SK-N-SH (cell line): ENCODE measurements around the gene SMARCC1. TPM values are rescaled to one million over a fixed set of nuclear protein-coding genes. Genes with fewer than 3 reads are reported as not detected.

Experiments used
- CTCF ChIA-PET: fragments of 300-600, 350-600 bp; formaldehyde crosslinking; extraction: SDS; loops from one replicate; lab custom pipeline; 2021; lab: Yijun Ruan, JAX
- POLR2A ChIA-PET: fragments of 350-600 bp; sonication (Branson Sonifier 250); formaldehyde crosslinking; extraction: SDS; loops from one replicate; lab custom pipeline; 2020; ENCODE audit warnings: antibody characterized with exemption, inconsistent platforms; lab: Yijun Ruan, JAX
- DNase-seq: peaks from one replicate; pipeline ENCODE4 v3.0.0; 2012
- H2AFZ ChIP-seq: fragments of 200-600 bp; sonication (generic); 2 replicates; pipeline ENCODE4 v1.8.1; 2016; ENCODE audit warnings: antibody characterized with exemption, mild to moderate bottlenecking, low read depth
- H3F3A ChIP-seq: fragments of 200-600 bp; sonication (generic); replicated peaks from 2 replicates; pipeline ENCODE3; 2016; ENCODE audit warnings: antibody characterized with exemption, mild to moderate bottlenecking; ENCODE audit not compliant: insufficient read depth
- H3K27ac ChIP-seq, 2 experiments: fragments of 200-500 bp in 1 of 2; fragments of 200-600 bp in 1 of 2; sonication (Bioruptor generic) in 1 of 2; sonication (generic), shearing (Covaris generic) in 1 of 2; 2 replicates each; pipeline versions ENCODE4 v1.5.1 to v1.6.1; 2014 to 2016; ENCODE audit warnings: low read depth in 2 of 2, inconsistent platforms in 1 of 2, low read length in 1 of 2, mild to moderate bottlenecking in 1 of 2, mixed read lengths in 1 of 2
- H3K27me3 ChIP-seq: fragments of 200-600 bp; sonication (generic), shearing (Covaris generic); 2 replicates; pipeline ENCODE4 v1.6.1; 2016; ENCODE audit warnings: mixed run types; ENCODE audit not compliant: insufficient read depth
- H3K36me3 ChIP-seq, 2 experiments: fragments of 200-500 bp in 1 of 2; fragments of 200-600 bp in 1 of 2; sonication (Bioruptor generic) in 1 of 2; sonication (generic) in 1 of 2; replicated peaks in 1 of 2; 2 replicates each; pipeline versions ENCODE3 to v1.5.1; 2014 to 2016; ENCODE audit warnings: low read length in 1 of 2, mild to moderate bottlenecking in 1 of 2; ENCODE audit not compliant: insufficient read depth in 2 of 2, control insufficient read depth in 1 of 2
- H3K4me1 ChIP-seq, 2 experiments: fragments of 200-500 bp in 1 of 2; fragments of 200-600 bp in 1 of 2; sonication (Bioruptor generic) in 1 of 2; sonication (generic), shearing (Covaris generic) in 1 of 2; 2 replicates each; pipeline versions ENCODE4 v1.5.1 to v1.6.1; 2014 to 2016; ENCODE audit warnings: low read depth in 1 of 2, low read length in 1 of 2, mixed run types in 1 of 2; ENCODE audit not compliant: insufficient read depth in 2 of 2, control insufficient read depth in 1 of 2
- H3K4me2 ChIP-seq: fragments of 200-600 bp; sonication (generic), shearing (Covaris generic); 2 replicates; pipeline ENCODE4 v1.6.1; 2017; ENCODE audit warnings: mixed run types
- H3K4me3 ChIP-seq, 2 experiments: fragments of 200-500 bp in 1 of 2; fragments of 200-600 bp in 1 of 2; sonication (Bioruptor generic) in 1 of 2; sonication (generic), shearing (Covaris generic) in 1 of 2; 2 replicates each; pipeline versions ENCODE4 v1.5.1 to v1.8.1; 2014 to 2016; ENCODE audit warnings: low read depth in 2 of 2, inconsistent platforms in 1 of 2, low read length in 1 of 2, mild to moderate bottlenecking in 1 of 2, mixed read lengths in 1 of 2, moderate library complexity in 1 of 2
- H3K79me2 ChIP-seq: fragments of 200-600 bp; sonication (generic); 2 replicates; pipeline ENCODE4 v1.8.1; 2017; ENCODE audit warnings: mild to moderate bottlenecking; ENCODE audit not compliant: insufficient read depth
- H3K9ac ChIP-seq: fragments of 200-600 bp; sonication (generic); 2 replicates; pipeline ENCODE4 v1.6.1; 2017; ENCODE audit warnings: mixed run types
- H3K9me2 ChIP-seq: fragments of 200-600 bp; sonication (generic); 2 replicates; pipeline ENCODE4 v1.6.1; 2017; ENCODE audit warnings: mixed run types
- H3K9me3 ChIP-seq: fragments of 200-600 bp; sonication (generic); 2 replicates; pipeline ENCODE4 v1.6.1; 2017; ENCODE audit warnings: mixed run types, mild to moderate bottlenecking, moderate library complexity
- H4K20me1 ChIP-seq: fragments of 200-600 bp; sonication (generic); 2 replicates; pipeline ENCODE4 v1.6.1; 2017; ENCODE audit warnings: mild to moderate bottlenecking, mixed run types; ENCODE audit not compliant: insufficient read depth
- CTCF ChIP-seq: fragments of 200-600 bp; sonication (generic); IDR thresholded peaks from 2 replicates; pipeline ENCODE4 v1.6.1; 2017; ENCODE audit warnings: antibody characterized with exemption, mild to moderate bottlenecking, moderate library complexity
- FOSL2 ChIP-seq: IDR thresholded peaks from 2 replicates; pipeline ENCODE4 v1.4.0; 2012; ENCODE audit warnings: low read depth, mild to moderate bottlenecking, moderate library complexity, borderline replicate concordance
- IRF3 ChIP-seq: fragments of 150-350 bp; IDR thresholded peaks from 2 replicates; pipeline ENCODE4 v1.6.1; 2016; ENCODE audit warnings: mild to moderate bottlenecking, low read depth, low read length
- RFX5 ChIP-seq: IDR thresholded peaks from 2 replicates; pipeline ENCODE4 v1.6.1; 2012; ENCODE audit warnings: mild to moderate bottlenecking, improper control_type of control experiment, low read length
- RXRA ChIP-seq: IDR thresholded peaks from 2 replicates; pipeline ENCODE4 v1.4.0; 2012; ENCODE audit warnings: low read depth, mild to moderate bottlenecking, borderline replicate concordance
- SIN3A ChIP-seq: IDR thresholded peaks from 2 replicates; pipeline ENCODE4 v1.6.1; 2012; ENCODE audit warnings: low read depth, mild to moderate bottlenecking, low read length, moderate library complexity, borderline replicate concordance
- SMC3 ChIP-seq: IDR thresholded peaks from 2 replicates; pipeline ENCODE4 v1.6.1; 2012; ENCODE audit warnings: low read depth, low read length, improper control_type of control experiment
- YY1 ChIP-seq: IDR thresholded peaks from 2 replicates; pipeline ENCODE4 v1.4.0; 2012; ENCODE audit warnings: low read depth, mild to moderate bottlenecking
- WGBS: methylation state at CpG from one replicate; pipeline ENCODE4 v1.1.6; 2017; ENCODE audit warnings: low lambda C conversion rate; 5-methylcytosine and 5-hydroxymethylcytosine counted together
- polyA plus RNA-seq, 3 experiments: library from polyadenylated mRNA; depleted of rRNA; stranded (reverse); fragments of >200 nt; gene quantifications; 2 replicates each; pipeline ENCODE4 v1.2.3, GENCODE V29; 2012
- TF ChIP-seq, protein P1 (sequence below): IDR thresholded peaks from 2 replicates; pipeline ENCODE4 v1.4.0; 2012; ENCODE audit warnings: low read depth, borderline replicate concordance
- TF ChIP-seq, protein P2 (sequence below): IDR thresholded peaks from 2 replicates; pipeline ENCODE4; 2012

Gene SMARCC1
- polyA plus RNA-seq, 1 of the 3 experiments (the other 2 are of a cell fraction), result 16.5 TPM

GRCh38 chr3:47664519-47664918, 117.2 kb downstream of the SMARCC1 start:
- H2AFZ ChIP-seq, result no peak overlapping the region
- 85% methylated on average over 2 of the region's 2 CpGs for WGBS
- peaks cover 5% of the 10 kb centered on the region; the same call in 1 of the 2 replicates for H3K79me2 ChIP-seq
- H3K36me3 ChIP-seq, result peaks cover 33 to 58% of the 10 kb centered on the region in 2 experiments
- no peak overlapping the region for H3K4me2 ChIP-seq
- no peak overlapping the region for H3K4me3 ChIP-seq
- POLR2A ChIA-PET, result no interaction called here
- 0 out of 4 replicates have a peak, but pooled peaks cover 0 to 5% of the 10 kb centered on the region in 2 experiments for H3K4me1 ChIP-seq
- no peaks in the 10 kb centered on the region for H3K9me3 ChIP-seq
- H3F3A ChIP-seq, result peaks cover 32% of the 10 kb centered on the region
- peaks cover 7% of the 10 kb centered on the region for H4K20me1 ChIP-seq
- peak; percentile 33 for DNase-seq
- no peak overlapping the region for H3K27ac ChIP-seq
- H3K9me2 ChIP-seq, result no peaks in the 10 kb centered on the region
- no peaks in the 10 kb centered on the region for H3K27me3 ChIP-seq
- CTCF ChIA-PET, result interaction anchor here (1.2 kb wide), 1 partner anchor 18 kb away, joined by 3 read pairs; no protein-coding TSS in a partner anchor
- H3K9ac ChIP-seq, result no peak overlapping the region
- no peak for TF ChIP-seq YY1
- TF ChIP-seq CTCF, result peak; percentile 42
- TF ChIP-seq FOSL2, result no peak
- TF ChIP-seq SMC3, result no peak

GRCh38 chr3:47663630-47664240, 118.0 kb downstream of the SMARCC1 start:
- Histone ChIP-seq H3K27ac (no peak overlapping the region), H3F3A (peaks cover 32% of the 10 kb centered on the region), H3K9me3 (peaks cover under 1% of the 10 kb centered on the region; the same call in 1 of the 2 replicates), H3K4me2 (no peak overlapping the region), H4K20me1 (peaks cover 7% of the 10 kb centered on the region), H3K9me2 (no peaks in the 10 kb centered on the region), H3K79me2 (peaks cover 11% of the 10 kb centered on the region), H3K4me1 (0 out of 4 replicates have a peak, but pooled peaks cover 0 to 5% of the 10 kb centered on the region in 2 experiments), H3K4me3 (no peak overlapping the region), H3K27me3 (no peaks in the 10 kb centered on the region), H2AFZ (no peak overlapping the region), H3K36me3 (peaks cover 32 to 59% of the 10 kb centered on the region in 2 experiments), H3K9ac (no peak overlapping the region)
- no peak for TF ChIP-seq SIN3A
- TF ChIP-seq, protein P1, sequence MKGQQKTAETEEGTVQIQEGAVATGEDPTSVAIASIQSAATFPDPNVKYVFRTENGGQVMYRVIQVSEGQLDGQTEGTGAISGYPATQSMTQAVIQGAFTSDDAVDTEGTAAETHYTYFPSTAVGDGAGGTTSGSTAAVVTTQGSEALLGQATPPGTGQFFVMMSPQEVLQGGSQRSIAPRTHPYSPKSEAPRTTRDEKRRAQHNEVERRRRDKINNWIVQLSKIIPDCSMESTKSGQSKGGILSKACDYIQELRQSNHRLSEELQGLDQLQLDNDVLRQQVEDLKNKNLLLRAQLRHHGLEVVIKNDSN, result no peak
- TF ChIP-seq RXRA, result no peak
- no peak for TF ChIP-seq RFX5
- no peak for TF ChIP-seq IRF3
- TF ChIP-seq, protein P2, sequence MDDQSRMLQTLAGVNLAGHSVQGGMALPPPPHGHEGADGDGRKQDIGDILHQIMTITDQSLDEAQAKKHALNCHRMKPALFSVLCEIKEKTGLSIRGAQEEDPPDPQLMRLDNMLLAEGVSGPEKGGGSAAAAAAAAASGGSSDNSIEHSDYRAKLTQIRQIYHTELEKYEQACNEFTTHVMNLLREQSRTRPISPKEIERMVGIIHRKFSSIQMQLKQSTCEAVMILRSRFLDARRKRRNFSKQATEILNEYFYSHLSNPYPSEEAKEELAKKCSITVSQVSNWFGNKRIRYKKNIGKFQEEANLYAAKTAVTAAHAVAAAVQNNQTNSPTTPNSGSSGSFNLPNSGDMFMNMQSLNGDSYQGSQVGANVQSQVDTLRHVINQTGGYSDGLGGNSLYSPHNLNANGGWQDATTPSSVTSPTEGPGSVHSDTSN, result no peak
- WGBS, result 98% methylated on average over 11 of the region's 16 CpGs
- POLR2A ChIA-PET, result no interaction called here
- DNase-seq, result no peak
- CTCF ChIA-PET, result interaction anchor here (1.2 kb wide), 1 partner anchor 18 kb away, joined by 3 read pairs; no protein-coding TSS in a partner anchor
